Activated B cell treated with CpG ODN at 0.5 μM for 24 hours (primary cell): ENCODE results near the gene PALD1. TPM values are rescaled to one million over a fixed set of nuclear protein-coding genes. Genes with fewer than 3 reads are reported as not detected.

ENCODE experiments used
- ATAC-seq: fragments of 200-7000 bp; cut with Tn5 transposase; one replicate; pipeline ENCODE4 v1.10.0; 2021; ENCODE audit warnings: low read depth, mild to moderate bottlenecking, moderate library complexity
- CTCF ChIA-PET: fragments of 350-600 bp; sonication (Branson Sonifier 250); formaldehyde crosslinking; loops from one replicate; lab custom pipeline; 2021; ENCODE audit warnings: antibody characterized with exemption; lab: Charles Lee
- POLR2A ChIA-PET: fragments of 350-600 bp; sonication (Branson Sonifier 250); formaldehyde crosslinking; loops from one replicate; lab custom pipeline; 2021; ENCODE audit warnings: antibody characterized with exemption; lab: Charles Lee
- DNase-seq: peaks from one replicate; pipeline ENCODE4 v3.0.0; 2022
- H3K27ac Mint-ChIP-seq: one replicate; pipeline ENCODE4 v1.8.0; 2020; ENCODE audit warnings: mixed read lengths
- H3K27me3 Mint-ChIP-seq: one replicate; pipeline ENCODE4 v1.8.0; 2021; ENCODE audit warnings: mixed read lengths
- H3K36me3 Mint-ChIP-seq: one replicate; pipeline ENCODE4 v1.8.0; 2021; ENCODE audit warnings: low read depth, mixed read lengths
- H3K4me1 Mint-ChIP-seq: one replicate; pipeline ENCODE4 v1.8.0; 2021; ENCODE audit warnings: mixed read lengths
- H3K4me3 Mint-ChIP-seq: one replicate; pipeline ENCODE4 v1.8.0; 2020; ENCODE audit warnings: mild to moderate bottlenecking, mixed read lengths
- H3K9me3 Mint-ChIP-seq: one replicate; pipeline ENCODE4 v1.8.0; 2020; ENCODE audit warnings: mixed read lengths
- intact Hi-C: fragments of 100-400 bp; cut with micrococcal nuclease; formaldehyde crosslinking; loops from one replicate; pipeline ENCODE4 v1.15.1; 2024
- total RNA-seq: library from RNA; stranded (reverse); gene quantifications from 2 replicates; pipeline ENCODE4 v1.2.3, GENCODE V29; 2022
- TF ChIP-seq, protein P1 (sequence below): fragments of 200-600 bp; IDR thresholded peaks from one replicate; pipeline ENCODE4 v1.8.0; 2022; ENCODE audit warnings: antibody characterized with exemption, mild to moderate bottlenecking

Gene PALD1
- total RNA-seq, 1 donor from 2014 or later = 3.3 TPM

DNA sequence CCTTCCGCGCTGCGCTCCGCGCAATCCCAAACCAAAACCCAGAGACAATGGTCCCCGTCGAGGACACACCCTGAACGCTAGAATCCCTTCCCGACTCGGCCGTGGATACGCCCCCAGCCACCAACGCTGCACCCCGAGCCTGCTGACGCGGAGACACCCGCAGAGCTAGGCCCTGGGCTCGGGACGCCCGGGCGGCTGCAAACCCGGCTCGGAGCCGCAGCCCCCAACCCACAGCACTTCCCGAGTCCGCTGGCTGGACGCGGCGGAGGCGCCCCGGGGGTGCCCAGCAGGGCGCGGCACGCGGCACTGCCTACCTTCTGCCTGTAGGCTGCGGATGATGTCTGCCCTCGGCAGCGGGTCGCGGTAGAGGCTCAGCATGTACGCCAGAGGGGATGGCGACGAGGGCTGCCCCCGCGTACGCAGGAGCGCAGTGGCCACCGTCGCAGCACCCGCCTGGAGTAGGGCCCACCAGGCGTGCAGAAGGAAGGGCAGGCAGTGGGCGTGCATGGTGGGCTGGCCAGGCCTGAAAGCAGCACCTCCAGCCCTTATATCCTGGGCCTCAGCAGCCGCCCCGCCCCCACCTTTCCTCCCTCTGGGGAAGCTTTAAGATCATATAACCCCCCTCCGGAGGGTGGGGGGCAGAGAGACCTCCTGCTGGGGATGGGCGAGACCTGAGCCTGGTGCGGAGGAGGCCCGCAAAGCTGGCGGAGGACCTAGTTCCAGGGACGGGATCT is 37.2 kb upstream of the PALD1 start, which contains the start of gene NODAL:
NODAL (minus strand) TSS at position 521 of the 734 bp plus-strand sequence; CDS start at position 507, 14 bp downstream.
- TF ChIP-seq, protein P1, sequence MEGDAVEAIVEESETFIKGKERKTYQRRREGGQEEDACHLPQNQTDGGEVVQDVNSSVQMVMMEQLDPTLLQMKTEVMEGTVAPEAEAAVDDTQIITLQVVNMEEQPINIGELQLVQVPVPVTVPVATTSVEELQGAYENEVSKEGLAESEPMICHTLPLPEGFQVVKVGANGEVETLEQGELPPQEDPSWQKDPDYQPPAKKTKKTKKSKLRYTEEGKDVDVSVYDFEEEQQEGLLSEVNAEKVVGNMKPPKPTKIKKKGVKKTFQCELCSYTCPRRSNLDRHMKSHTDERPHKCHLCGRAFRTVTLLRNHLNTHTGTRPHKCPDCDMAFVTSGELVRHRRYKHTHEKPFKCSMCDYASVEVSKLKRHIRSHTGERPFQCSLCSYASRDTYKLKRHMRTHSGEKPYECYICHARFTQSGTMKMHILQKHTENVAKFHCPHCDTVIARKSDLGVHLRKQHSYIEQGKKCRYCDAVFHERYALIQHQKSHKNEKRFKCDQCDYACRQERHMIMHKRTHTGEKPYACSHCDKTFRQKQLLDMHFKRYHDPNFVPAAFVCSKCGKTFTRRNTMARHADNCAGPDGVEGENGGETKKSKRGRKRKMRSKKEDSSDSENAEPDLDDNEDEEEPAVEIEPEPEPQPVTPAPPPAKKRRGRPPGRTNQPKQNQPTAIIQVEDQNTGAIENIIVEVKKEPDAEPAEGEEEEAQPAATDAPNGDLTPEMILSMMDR = no peak
- Mint-ChIP-seq H3K27me3 (peaks cover 38% of the 10 kb centered on the region), H3K36me3 (no peaks in the 10 kb centered on the region), H3K27ac (no peak within 1 kb of the TSS), H3K4me1 (peaks cover 12% of the 10 kb centered on the region), H3K9me3 (no peaks in the 10 kb centered on the region), H3K4me3 (peak within 1 kb of the TSS; percentile 49)
- ChIA-PET CTCF (no interaction called here), POLR2A (no interaction called here)
- ATAC-seq (no peak), DNase-seq (no peak)
- intact Hi-C loops = no loop called here

DNA sequence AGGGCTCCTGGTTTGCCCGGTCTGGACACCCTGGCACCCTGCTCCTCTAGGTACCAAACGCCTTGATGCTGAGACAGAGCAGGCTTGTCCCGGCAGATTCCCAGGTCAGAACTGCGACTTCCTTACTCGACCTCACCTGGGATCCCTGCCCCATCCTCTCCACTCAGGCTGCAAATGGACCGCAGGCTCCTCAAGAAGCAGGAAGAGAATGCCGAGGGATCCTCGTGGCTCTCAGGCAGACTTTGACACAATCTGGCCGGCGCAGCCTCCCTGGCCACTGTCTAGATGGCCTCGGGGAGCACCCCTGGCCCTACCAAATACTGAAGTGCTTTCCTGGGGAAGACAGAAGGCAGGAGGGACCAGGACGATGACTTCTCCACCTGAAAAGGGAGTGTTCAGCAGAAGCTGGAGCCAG is 36.7 kb upstream of the PALD1 start:
- Mint-ChIP-seq H3K27me3 (peaks cover 38% of the 10 kb centered on the region), H3K27ac (no peak overlapping the region), H3K4me3 (no peak overlapping the region), H3K4me1 (peaks cover 12% of the 10 kb centered on the region), H3K36me3 (no peaks in the 10 kb centered on the region), H3K9me3 (no peaks in the 10 kb centered on the region)
- TF ChIP-seq, protein P1 = no peak
- intact Hi-C loops = no loop called here
- ChIA-PET CTCF (no interaction called here), POLR2A (interaction anchor here (0.6 kb wide), 1 partner anchor 1275 kb away, joined by 4 read pairs; no protein-coding TSS in a partner anchor)
- ATAC-seq (no peak), DNase-seq (no peak)

DNA sequence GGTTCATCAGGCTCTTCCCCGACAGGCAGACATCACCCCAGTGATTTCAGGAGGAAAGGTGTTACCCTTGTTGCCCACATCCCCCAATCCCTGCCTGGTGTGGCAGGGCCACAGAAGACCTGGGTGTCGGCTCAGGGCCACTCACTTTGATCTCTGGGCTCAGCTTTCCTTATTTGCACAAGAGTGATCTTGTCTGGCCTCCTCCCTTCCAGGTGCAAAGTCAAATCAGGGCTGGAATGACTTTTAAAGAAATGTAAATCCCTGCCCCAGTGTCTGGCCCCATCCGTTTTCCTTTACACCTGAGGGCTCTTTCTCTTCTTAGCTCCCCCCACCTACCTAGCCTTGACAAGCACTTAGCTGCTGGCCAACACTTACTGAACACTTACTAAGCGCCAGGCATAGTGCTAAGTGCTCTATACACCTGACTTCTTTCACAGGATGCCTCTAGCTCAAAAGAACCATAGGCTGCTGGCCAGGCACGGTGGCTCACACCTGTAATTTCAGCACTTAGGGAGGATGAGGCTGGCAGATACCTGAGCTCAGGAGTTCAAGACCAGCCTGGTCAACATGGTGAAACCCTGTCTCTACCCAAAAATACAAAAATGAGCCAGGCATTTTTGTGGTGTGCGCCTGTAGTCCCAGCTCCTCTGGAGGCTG is 36.1 kb upstream of the PALD1 start:
- H3K9me3 Mint-ChIP-seq = no peaks in the 10 kb centered on the region
- no peak overlapping the region for H3K4me3 Mint-ChIP-seq
- no peak overlapping the region for H3K27ac Mint-ChIP-seq
- ChIA-PET POLR2A (interaction anchor here (0.6 to 0.9 kb wide), 3 partner anchors 12 to 1276 kb away, joined by 3 to 6 read pairs (median 4); no protein-coding TSS in a partner anchor), CTCF (no interaction called here)
- H3K36me3 Mint-ChIP-seq = no peaks in the 10 kb centered on the region
- no peak for DNase-seq
- intact Hi-C loops = no loop called here
- ATAC-seq = no peak
- peaks cover 38% of the 10 kb centered on the region for H3K27me3 Mint-ChIP-seq
- H3K4me1 Mint-ChIP-seq = peaks cover 12% of the 10 kb centered on the region
- TF ChIP-seq, protein P1 = no peak

DNA sequence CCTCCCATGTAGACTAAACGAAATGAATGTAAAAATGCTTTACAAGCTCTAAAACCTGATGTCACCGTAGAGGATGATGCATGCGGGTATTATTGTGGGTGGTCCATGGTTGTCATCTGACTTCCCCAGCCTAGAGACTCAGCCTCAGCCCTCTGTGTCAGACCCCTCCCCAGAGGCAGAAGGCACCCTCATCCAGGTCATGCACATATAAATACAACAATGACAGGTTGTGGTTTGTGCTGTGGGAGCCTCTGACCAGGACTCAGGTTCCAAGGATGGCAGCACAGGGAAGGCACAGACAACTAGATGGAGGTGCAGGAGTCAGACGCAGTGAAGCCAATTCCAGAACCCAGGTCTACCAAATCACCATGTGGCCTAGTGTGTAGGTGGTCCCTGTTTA is 33.8 kb upstream of the PALD1 start:
- CTCF ChIA-PET = interaction anchor here (0.7 to 1.6 kb wide), 2 partner anchors 17 to 76 kb away, joined by 3 to 4 read pairs; no protein-coding TSS in a partner anchor
- Mint-ChIP-seq H3K27me3 (peaks cover 29% of the 10 kb centered on the region), H3K4me3 (no peak overlapping the region), H3K9me3 (no peaks in the 10 kb centered on the region), H3K27ac (no peak overlapping the region), H3K36me3 (no peaks in the 10 kb centered on the region), H3K4me1 (peaks cover 12% of the 10 kb centered on the region)
- intact Hi-C loops = no loop called here
- DNase-seq = no peak
- TF ChIP-seq, protein P1 = no peak
- POLR2A ChIA-PET = no interaction called here
- ATAC-seq = no peak
